SK-N-SH treated with all-trans-retinoic acid at 6 μM for 48 hours (cell line): ENCODE results near the gene ZCCHC14.

ENCODE experiments used
- ARNTL ChIP-seq: fragments of 450-650 bp; formaldehyde crosslinking; IDR thresholded peaks from 2 replicates; pipeline ENCODE4 v1.5.0; 2020; ENCODE audit warnings: low read depth, mild to moderate bottlenecking, moderate library complexity, borderline replicate concordance
- ESRRG ChIP-seq: fragments of 250-450 bp; sonication (Bioruptor Pico); IDR thresholded peaks from 2 replicates; pipeline ENCODE4 v1.6.1; 2021; ENCODE audit warnings: mild to moderate bottlenecking
- OSR1 ChIP-seq: fragments of 250-450 bp; sonication (Bioruptor Pico); IDR thresholded peaks from 2 replicates; pipeline ENCODE4 v1.8.0; 2022; ENCODE audit warnings: moderate library complexity, mild to moderate bottlenecking, inconsistent platforms
- PPARA ChIP-seq: fragments of 250-450 bp; sonication (Bioruptor Pico); IDR thresholded peaks from 2 replicates; pipeline ENCODE4 v1.5.0; 2020; ENCODE audit warnings: mild to moderate bottlenecking, borderline replicate concordance
- RARB ChIP-seq: fragments of 250-450 bp; sonication (Bioruptor Pico); IDR thresholded peaks from 2 replicates; pipeline ENCODE4 v1.8.0; 2021; ENCODE audit warnings: mild to moderate bottlenecking, moderate library complexity
- TOX ChIP-seq: fragments of 250-450 bp; sonication (Bioruptor Pico); IDR thresholded peaks from 2 replicates; pipeline ENCODE4 v1.8.0; 2021; ENCODE audit warnings: mild to moderate bottlenecking, moderate library complexity, borderline replicate concordance
- ZFP3 ChIP-seq: fragments of 250-450 bp; sonication (Bioruptor Pico); IDR thresholded peaks from 2 replicates; pipeline ENCODE4 v1.5.0; 2020; ENCODE audit warnings: mild to moderate bottlenecking, moderate library complexity
- ZNF565 ChIP-seq: fragments of 450-650 bp; formaldehyde crosslinking; conservative IDR thresholded peaks from 2 replicates; pipeline ENCODE4 v1.5.0; 2020; ENCODE audit warnings: low read depth, mild to moderate bottlenecking, moderate library complexity
- TF ChIP-seq, protein P1 (sequence below): fragments of 250-450 bp; sonication (Bioruptor Pico); IDR thresholded peaks from 2 replicates; pipeline ENCODE4 v1.8.0; 2020; ENCODE audit warnings: mild to moderate bottlenecking, moderate library complexity, borderline replicate concordance

DNA sequence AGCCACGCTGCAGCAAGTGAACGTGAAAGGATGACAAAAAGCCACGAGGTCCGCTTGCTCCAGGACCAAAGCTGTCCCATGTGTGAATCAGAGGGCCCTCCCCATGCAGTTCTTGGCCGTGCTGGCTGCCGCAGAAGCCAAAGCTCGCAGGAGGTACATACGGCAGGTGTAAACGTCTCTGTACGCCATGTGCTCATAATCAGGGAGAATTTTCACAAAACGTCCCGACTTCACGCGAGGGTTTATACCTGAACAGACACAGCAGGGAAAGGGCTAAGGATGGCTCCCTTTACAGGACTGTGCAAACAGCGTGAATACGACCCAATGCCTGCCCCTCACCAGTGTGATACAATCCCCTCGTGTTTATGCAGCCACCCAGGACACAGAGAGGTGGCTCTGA is 134.6 kb downstream of the ZCCHC14 start:
- TF ChIP-seq TOX (no peak), PPARA (CRISPR knock-in tag) (no peak), OSR1 (CRISPR knock-in tag) (no peak), ESRRG (no peak), ZNF565 (no peak), ZFP3 (CRISPR knock-in tag) (no peak), ARNTL (CRISPR knock-in tag) (no peak), RARB (CRISPR knock-in tag) (no peak)
- TF ChIP-seq, protein P1, sequence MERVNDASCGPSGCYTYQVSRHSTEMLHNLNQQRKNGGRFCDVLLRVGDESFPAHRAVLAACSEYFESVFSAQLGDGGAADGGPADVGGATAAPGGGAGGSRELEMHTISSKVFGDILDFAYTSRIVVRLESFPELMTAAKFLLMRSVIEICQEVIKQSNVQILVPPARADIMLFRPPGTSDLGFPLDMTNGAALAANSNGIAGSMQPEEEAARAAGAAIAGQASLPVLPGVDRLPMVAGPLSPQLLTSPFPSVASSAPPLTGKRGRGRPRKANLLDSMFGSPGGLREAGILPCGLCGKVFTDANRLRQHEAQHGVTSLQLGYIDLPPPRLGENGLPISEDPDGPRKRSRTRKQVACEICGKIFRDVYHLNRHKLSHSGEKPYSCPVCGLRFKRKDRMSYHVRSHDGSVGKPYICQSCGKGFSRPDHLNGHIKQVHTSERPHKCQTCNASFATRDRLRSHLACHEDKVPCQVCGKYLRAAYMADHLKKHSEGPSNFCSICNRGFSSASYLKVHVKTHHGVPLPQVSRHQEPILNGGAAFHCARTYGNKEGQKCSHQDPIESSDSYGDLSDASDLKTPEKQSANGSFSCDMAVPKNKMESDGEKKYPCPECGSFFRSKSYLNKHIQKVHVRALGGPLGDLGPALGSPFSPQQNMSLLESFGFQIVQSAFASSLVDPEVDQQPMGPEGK (CRISPR knock-in tag), result no peak
